Diencephalon (tissue), 1 donor: ENCODE measurements around the gene ZPLD1. TPM values are rescaled to one million over a fixed set of nuclear protein-coding genes. Genes with fewer than 3 reads are reported as not detected.

Source experiments
- total RNA-seq: library from RNA; depleted of rRNA; stranded (reverse); fragments of >200 nt; gene quantifications from one replicate; pipeline ENCODE4 v1.2.3, GENCODE V29; 2014

Gene ZPLD1
- 0.46 TPM for total RNA-seq

DNA sequence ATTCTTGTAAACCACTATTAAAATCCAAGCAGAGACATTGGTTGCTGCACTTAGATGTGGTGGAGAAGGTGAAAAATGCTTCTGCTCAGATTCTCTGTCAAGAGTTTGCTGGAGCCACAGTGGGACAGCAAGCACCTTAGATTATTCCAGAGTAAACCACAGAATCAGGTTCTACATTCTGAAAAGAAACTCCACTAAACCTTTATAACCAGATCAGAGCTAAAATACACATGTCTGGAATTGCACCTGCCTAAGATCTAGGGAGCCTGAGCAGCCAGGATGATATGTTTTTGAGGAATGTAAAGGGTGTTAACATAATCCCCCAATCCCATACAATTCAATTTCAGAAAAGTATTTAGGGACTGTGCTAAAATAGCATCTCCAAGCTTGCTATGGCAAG is at the start of gene ZPLD1:
TSS of gene ZPLD1 (plus strand) at position 301 of the 400 bp plus-strand sequence. CDS start 3,473 bp downstream, outside the sequence.

